Skeletal muscle satellite cell (primary cell): ENCODE results near the gene KCNQ1.
A peak's percentile ranks its signal among the peaks of the same experiment; 100 is the strongest.

Experiments
- H3K27me3 ChIP-seq: 2 replicates; pipeline ENCODE4 v1.7.0; 2013; ENCODE audit warnings: low read length; ENCODE audit not compliant: control insufficient read depth, insufficient read depth
- H3K36me3 ChIP-seq: 2 replicates; pipeline ENCODE4 v1.7.0; 2013; ENCODE audit warnings: mild to moderate bottlenecking, control low read depth, low read length; ENCODE audit not compliant: insufficient read depth
- H3K4me1 ChIP-seq: 2 replicates; pipeline ENCODE4 v1.7.0; 2013; ENCODE audit warnings: low read length; ENCODE audit not compliant: control insufficient read depth, insufficient read depth
- H3K4me2 ChIP-seq: 2 replicates; pipeline ENCODE4 v1.7.0; 2013; ENCODE audit warnings: mild to moderate bottlenecking, low read length
- H3K4me3 ChIP-seq: 2 replicates; pipeline ENCODE4 v1.7.0; 2013; ENCODE audit warnings: low read length
- H3K9ac ChIP-seq: 2 replicates; pipeline ENCODE4 v1.7.0; 2013; ENCODE audit warnings: mild to moderate bottlenecking, low read depth, low read length, moderate library complexity
- H3K9me3 ChIP-seq: replicated peaks from 2 replicates; pipeline ENCODE4 v1.7.0; 2013; ENCODE audit warnings: mild to moderate bottlenecking, control low read depth, low read length

KCNQ1 gene

GRCh38 chr11:2530131-2530854 is 85.5 kb downstream of the KCNQ1 start:
- no peak overlapping the region for H3K4me3 ChIP-seq
- peaks cover 15% of the 10 kb centered on the region for H3K4me1 ChIP-seq
- peaks cover 32% of the 10 kb centered on the region for H3K27me3 ChIP-seq

GRCh38 chr11:2530855-2531200 is 86.0 kb downstream of the KCNQ1 start:
- H3K9me3 ChIP-seq, result no peaks in the 10 kb centered on the region
- no peak overlapping the region for H3K9ac ChIP-seq
- H3K27me3 ChIP-seq, result peaks cover 27% of the 10 kb centered on the region
- H3K4me1 ChIP-seq, result peaks cover 15% of the 10 kb centered on the region
- no peak overlapping the region for H3K4me2 ChIP-seq
- no peaks in the 10 kb centered on the region for H3K36me3 ChIP-seq
- no peak overlapping the region for H3K4me3 ChIP-seq

More at GRCh38 chr11:2530131-2530854, 85.5 kb downstream of the KCNQ1 start:
- H3K4me2 ChIP-seq, result no peak overlapping the region
- no peaks in the 10 kb centered on the region for H3K36me3 ChIP-seq
- H3K9me3 ChIP-seq, result no peaks in the 10 kb centered on the region
- H3K9ac ChIP-seq, result no peak overlapping the region

GRCh38 chr11:2531277-2531986 is 86.6 kb downstream of the KCNQ1 start:
- peaks cover 15% of the 10 kb centered on the region for H3K4me1 ChIP-seq
- no peak overlapping the region for H3K4me3 ChIP-seq
- no peaks in the 10 kb centered on the region for H3K9me3 ChIP-seq
- peaks cover 24% of the 10 kb centered on the region for H3K27me3 ChIP-seq
- H3K36me3 ChIP-seq, result no peaks in the 10 kb centered on the region
- no peak overlapping the region for H3K4me2 ChIP-seq
- no peak overlapping the region for H3K9ac ChIP-seq

- Histone ChIP-seq H3K9ac (no peak overlapping the region), H3K27me3 (peaks cover 23% of the 10 kb centered on the region), H3K9me3 (no peaks in the 10 kb centered on the region), H3K4me1 (peaks cover 15% of the 10 kb centered on the region), H3K36me3 (no peaks in the 10 kb centered on the region), H3K4me2 (no peak overlapping the region), H3K4me3 (no peak overlapping the region)
Measured at GRCh38 chr11:2531987-2532703, 87.3 kb downstream of the KCNQ1 start.

GRCh38 chr11:2532704-2533586 is 88.1 kb downstream of the KCNQ1 start:
- Histone ChIP-seq H3K9ac (peak overlapping the region; percentile 33), H3K4me3 (peak overlapping the region; percentile 52)

GRCh38 chr11:2533587-2534133 is 88.9 kb downstream of the KCNQ1 start:
- Histone ChIP-seq H3K4me1 (peaks cover 15% of the 10 kb centered on the region), H3K36me3 (no peaks in the 10 kb centered on the region), H3K4me3 (peak overlapping the region; percentile 52), H3K27me3 (peaks cover 15% of the 10 kb centered on the region), H3K9ac (peak overlapping the region; percentile 33), H3K9me3 (no peaks in the 10 kb centered on the region), H3K4me2 (peak overlapping the region; percentile 75)

More at GRCh38 chr11:2532704-2533586, 88.1 kb downstream of the KCNQ1 start:
- H3K36me3 ChIP-seq, result no peaks in the 10 kb centered on the region
- peaks cover 17% of the 10 kb centered on the region for H3K27me3 ChIP-seq
- H3K4me2 ChIP-seq, result peak overlapping the region; percentile 75
- H3K4me1 ChIP-seq, result peaks cover 15% of the 10 kb centered on the region
- no peaks in the 10 kb centered on the region for H3K9me3 ChIP-seq

GRCh38 chr11:2534134-2534956 is 89.5 kb downstream of the KCNQ1 start:
- Histone ChIP-seq H3K27me3 (peaks cover 14% of the 10 kb centered on the region), H3K9ac (no peak overlapping the region), H3K4me3 (no peak overlapping the region)

GRCh38 chr11:2534957-2535672 is 90.3 kb downstream of the KCNQ1 start:
- Histone ChIP-seq H3K9ac (no peak overlapping the region), H3K27me3 (peaks cover 20% of the 10 kb centered on the region), H3K36me3 (no peaks in the 10 kb centered on the region), H3K4me1 (peaks cover 15% of the 10 kb centered on the region), H3K9me3 (no peaks in the 10 kb centered on the region), H3K4me3 (no peak overlapping the region), H3K4me2 (no peak overlapping the region)

More at GRCh38 chr11:2534134-2534956, 89.5 kb downstream of the KCNQ1 start:
- Histone ChIP-seq H3K4me2 (no peak overlapping the region), H3K36me3 (no peaks in the 10 kb centered on the region), H3K9me3 (no peaks in the 10 kb centered on the region), H3K4me1 (peaks cover 15% of the 10 kb centered on the region)

- H3K9ac ChIP-seq, result no peak overlapping the region
- peaks cover 24% of the 10 kb centered on the region for H3K27me3 ChIP-seq
- H3K4me2 ChIP-seq, result no peak overlapping the region
- no peaks in the 10 kb centered on the region for H3K9me3 ChIP-seq
- H3K36me3 ChIP-seq, result no peaks in the 10 kb centered on the region
- H3K4me1 ChIP-seq, result peaks cover 15% of the 10 kb centered on the region
- no peak overlapping the region for H3K4me3 ChIP-seq
Measured at GRCh38 chr11:2535673-2536439, 91.0 kb downstream of the KCNQ1 start.
